GM21447 (cell line): ENCODE data around the gene PPP1R3E.
"Not testable (repeated sequence)": the region's sequence is repeated elsewhere in the genome, so short reads cannot be mapped to it uniquely, and the experiment has no call there.

ENCODE experiments used
- ATAC-seq: cut with Tn5 transposase; IDR thresholded peaks from one replicate; pipeline ENCODE4 v1.9.1; 2021; ENCODE audit not compliant: unreplicated experiment

PPP1R3E gene

GRCh38 chr14:23297611-23298277 is 4.9 kb downstream of the PPP1R3E start:
- no peak for ATAC-seq

DNA sequence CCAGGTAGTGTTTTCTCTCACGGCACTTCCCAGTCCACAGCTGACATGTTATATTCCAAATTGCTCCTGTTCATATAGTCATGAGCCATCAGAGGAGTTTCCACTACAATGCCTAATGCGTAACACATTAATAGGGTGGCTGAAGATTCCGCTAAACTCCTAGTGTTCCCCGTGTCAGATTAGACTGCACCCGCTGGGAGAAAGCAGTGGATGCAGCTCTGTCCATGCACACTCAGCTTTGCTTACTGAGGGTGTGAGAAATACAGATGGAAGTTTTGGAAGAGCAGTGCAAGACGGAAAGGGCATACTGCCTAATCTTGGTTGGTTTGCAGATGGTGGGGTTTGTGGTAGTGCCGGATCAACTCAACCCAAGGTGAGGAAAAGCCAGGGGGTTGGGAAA is 5.6 kb downstream of the PPP1R3E start:
- ATAC-seq = no peak

- ATAC-seq = no peak
Measured at GRCh38 chr14:23296012-23296777, 6.5 kb downstream of the PPP1R3E start.

DNA sequence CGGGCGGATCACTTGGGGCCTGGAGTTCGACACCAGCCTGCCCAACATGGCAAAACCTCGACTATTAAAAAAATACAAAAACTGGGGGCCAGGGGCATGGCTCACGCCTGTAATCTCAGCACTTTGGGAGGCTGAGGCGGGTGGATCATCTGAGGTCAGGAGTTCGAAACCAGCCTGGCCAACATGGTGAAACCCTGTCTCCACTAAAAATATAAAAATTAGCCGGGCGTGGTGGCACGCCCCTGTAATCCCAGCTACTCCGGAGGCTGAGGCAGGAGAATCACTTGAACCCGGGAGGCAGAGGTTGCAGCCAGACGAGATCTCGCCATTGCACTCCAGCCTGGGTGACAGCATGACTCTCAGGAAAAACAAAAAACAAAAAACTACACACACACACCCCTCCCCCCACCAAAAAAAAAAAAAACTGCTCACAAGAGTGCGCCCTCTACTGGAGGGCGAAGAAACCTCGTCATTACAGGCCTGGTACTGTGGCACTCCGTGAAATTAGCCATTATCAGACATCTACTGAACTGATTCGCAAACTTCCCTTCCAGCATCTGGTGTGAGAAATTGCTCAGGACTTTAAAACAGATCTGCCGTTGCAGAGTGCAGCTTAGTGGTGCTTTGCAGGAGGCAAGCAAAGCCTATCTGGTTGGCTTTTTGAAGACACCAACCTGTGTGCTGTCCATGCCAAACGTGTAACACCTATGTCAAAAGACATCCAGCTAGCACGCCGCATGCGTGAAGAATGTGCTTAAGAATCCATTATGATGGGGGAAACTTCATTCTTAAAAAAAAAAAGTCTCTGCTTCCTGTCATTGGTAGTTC is 7.7 kb downstream of the PPP1R3E start:
- ATAC-seq = peak; percentile 67

- ATAC-seq = no peak
Measured at GRCh38 chr14:23286902-23287479, 15.7 kb downstream of the PPP1R3E start.

DNA sequence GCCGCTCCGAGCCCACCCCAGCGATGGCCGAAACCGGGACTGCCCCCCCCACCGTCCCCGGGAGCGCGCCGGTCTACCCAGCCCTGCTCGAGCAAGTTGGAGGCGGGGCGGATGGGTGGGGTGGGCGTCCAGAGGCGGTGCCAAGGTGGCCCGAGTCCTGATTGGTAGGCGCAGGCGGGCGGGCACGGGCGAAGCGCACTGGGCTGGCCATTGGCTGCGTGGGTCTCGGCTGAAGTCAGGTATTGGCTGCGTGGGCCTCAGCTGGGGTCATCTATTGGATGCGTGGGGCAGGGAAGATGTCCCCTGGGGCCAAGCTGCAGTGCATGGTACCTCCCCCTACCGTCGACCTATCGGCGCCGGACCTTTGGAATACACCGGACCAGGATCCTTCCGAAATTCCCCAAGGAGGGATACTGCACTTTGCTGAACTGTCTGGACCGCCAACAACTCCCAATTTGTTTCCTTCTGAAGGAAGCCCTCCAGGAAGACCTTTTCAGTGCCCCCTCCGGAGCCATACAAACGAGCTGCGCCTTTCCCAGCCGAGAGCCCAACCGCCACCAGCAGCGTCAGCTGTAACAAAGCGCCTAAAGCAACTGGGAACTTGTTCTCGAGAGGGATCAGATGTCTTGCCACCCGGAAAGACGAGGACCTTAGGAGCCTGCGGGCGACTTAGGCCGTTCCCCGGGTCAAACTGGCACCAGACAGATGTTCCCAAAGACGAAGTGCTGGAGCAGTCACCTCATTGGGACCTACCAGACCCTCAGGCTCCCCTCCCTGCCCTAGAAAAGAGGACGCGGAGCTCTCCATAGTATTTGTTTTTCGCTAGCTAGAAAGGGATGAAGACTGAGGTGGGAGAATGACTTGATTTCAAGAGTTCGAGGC is 16.4 kb downstream of the PPP1R3E start, which contains the start of gene HOMEZ:
Gene HOMEZ, minus strand, starts transcription at position 113 of the 882 bp plus-strand sequence. CDS start 180 bp downstream, outside the sequence.
- ATAC-seq = peak; percentile 98

DNA sequence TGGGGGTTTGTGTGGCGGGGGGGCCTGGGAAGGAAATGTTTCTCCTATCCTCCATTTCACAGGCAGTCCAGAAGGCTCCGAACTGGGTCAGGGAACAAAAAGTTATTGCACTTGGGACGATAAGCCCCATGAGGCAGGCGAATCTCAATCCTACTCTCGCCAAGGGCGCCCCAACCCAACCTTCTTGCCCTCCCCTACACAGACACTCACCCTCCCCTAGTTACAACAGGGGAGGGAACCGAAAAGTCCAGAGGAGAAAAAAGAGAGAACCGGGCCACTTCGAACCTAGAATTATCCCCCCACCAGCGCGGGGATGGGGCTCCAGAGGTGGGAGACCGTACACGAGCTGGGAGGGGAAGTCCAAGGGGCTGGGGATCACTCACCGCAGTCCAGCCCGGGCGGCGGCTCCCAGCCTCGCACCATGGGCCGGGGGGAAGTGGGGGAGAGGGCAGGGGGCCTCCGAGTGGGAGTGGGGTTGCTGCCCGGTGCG is 17.1 kb downstream of the PPP1R3E start:
- peak; percentile 21 for ATAC-seq

DNA sequence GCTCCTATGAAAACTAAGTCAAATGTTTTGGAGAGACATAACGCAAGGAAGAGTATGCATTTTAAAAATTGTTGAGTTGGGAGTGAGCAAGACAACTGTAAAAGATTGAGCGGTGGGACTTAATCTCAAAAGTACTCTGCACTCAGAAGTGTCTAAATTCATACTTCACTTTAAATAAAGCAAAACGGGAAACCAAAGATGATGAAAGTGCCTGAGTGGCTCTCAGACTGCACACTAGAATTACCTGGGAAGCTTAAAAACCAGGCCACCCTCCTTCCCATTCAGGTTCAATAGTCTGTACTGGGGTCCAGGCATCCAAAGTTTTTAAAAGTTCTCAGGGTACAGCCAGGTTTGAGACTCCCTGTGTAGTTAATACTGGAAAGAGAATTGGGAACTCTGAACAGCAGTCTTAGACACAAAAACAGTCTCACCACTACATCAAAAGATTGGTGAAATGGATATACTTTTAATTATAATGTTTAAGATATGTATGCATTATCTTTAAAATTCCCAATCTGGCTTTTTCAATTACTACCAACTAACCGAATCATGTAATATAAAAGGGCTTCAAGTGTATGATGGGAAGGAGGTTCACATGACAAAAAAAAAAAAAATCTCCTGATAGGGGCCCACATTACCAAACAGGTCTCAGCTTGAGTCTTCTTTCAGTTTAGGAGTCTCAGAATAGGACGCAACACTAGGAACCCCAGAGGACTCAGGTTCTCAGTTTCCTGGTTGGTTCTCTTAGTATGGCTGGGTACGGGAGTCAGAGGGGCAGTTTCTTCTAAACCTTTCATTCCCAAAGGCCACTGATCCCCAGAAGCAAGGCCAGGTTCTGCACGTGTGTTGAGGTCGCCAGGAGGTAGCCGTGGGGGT is 17.8 kb downstream of the PPP1R3E start:
- ATAC-seq = no peak

- ATAC-seq = no peak
Measured at GRCh38 chr14:23281247-23281646, 21.4 kb downstream of the PPP1R3E start.

DNA sequence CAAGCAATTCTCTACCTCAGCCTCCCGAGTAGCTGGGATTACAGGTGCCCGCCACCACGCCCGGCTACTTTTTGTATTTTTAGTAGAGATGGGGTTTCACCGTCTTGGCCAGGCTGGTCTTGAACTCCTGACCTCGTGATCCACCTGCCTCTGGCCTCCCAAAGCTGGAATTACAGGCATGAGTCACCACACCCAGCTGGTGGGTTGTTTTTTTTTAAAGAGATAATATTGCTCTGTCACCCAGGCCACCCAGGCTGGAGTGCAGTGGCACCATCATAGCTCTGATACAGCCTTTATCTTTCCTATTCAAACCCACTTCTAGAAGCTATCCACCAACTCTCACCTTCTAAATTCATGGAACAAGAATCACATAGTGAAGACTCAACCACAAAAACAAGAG is 24.7 kb downstream of the PPP1R3E start:
- ATAC-seq = not testable (repeated sequence)

DNA sequence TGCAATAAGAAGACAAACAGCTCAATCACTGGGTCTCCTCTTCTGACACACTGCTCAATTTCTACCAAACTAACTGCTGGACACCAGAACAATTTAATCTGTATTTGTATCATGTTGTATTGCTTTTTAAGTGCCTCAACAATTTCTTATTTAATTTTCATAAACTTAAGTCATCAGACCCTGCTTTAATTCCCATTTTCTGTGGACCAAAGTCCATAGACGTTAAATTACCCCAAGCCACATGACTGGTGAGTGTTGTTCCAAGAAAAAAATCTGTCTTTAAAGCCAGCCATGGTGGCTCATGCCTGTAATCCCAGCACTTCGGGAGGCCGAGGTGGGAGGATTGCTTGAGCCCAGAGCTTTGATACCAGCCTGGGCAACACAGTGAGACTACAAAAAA is 25.5 kb downstream of the PPP1R3E start:
- ATAC-seq = no peak

GRCh38 chr14:23275412-23275811 is 27.2 kb downstream of the PPP1R3E start:
- ATAC-seq = no peak

- ATAC-seq = no peak
Measured at GRCh38 chr14:23269193-23269592, 33.5 kb downstream of the PPP1R3E start.

GRCh38 chr14:23260849-23261248 is 41.8 kb downstream of the PPP1R3E start:
- not testable (repeated sequence) for ATAC-seq

GRCh38 chr14:23259426-23259825 is 43.2 kb downstream of the PPP1R3E start:
- ATAC-seq = no peak

- ATAC-seq = no peak
Measured at GRCh38 chr14:23258256-23258655, 44.4 kb downstream of the PPP1R3E start.

- no peak for ATAC-seq
Measured at GRCh38 chr14:23252420-23253333, 50.0 kb downstream of the PPP1R3E start.

GRCh38 chr14:23252006-23252405 is 50.7 kb downstream of the PPP1R3E start:
- ATAC-seq = no peak
